Omental fat pad (tissue), 4 donors: ENCODE data around the gene CDK12. TPM values are rescaled to one million over a fixed set of nuclear protein-coding genes. Genes with fewer than 3 reads are reported as not detected.
"Not testable (repeated sequence)": the region's sequence is repeated elsewhere in the genome, so short reads cannot be mapped to it uniquely, and the experiment has no call there.

Source experiments
- ATAC-seq: fragments of 150-250 bp; one replicate; pipeline ENCODE4 v1.9.1; 2016; ENCODE audit warnings: mild to moderate bottlenecking, moderate library complexity; ENCODE audit not compliant: low FRiP score
- DNase-seq: peaks from one replicate; pipeline ENCODE4 v3.0.0-alpha.2; 2019; ENCODE audit warnings: low spot score
- total RNA-seq, 4 donors: library from RNA; depleted of rRNA; stranded (reverse); fragments of >200 nt; gene quantifications; one replicate each; pipeline ENCODE4 v1.1.0, GENCODE V29; 2016
- TF ChIP-seq, protein P1 (sequence below), 3 donors: fragments of 450-650 bp; IDR thresholded peaks; one replicate each; pipeline ENCODE4 v1.5.1; 2016 to 2017; ENCODE audit warnings: antibody characterized with exemption in 3 of 3, mild to moderate bottlenecking in 3 of 3, moderate library complexity in 2 of 3

Gene CDK12
- total RNA-seq, 4 donors from 2014 or later = 25.7 to 49.2 (median 38.1) TPM

DNA sequence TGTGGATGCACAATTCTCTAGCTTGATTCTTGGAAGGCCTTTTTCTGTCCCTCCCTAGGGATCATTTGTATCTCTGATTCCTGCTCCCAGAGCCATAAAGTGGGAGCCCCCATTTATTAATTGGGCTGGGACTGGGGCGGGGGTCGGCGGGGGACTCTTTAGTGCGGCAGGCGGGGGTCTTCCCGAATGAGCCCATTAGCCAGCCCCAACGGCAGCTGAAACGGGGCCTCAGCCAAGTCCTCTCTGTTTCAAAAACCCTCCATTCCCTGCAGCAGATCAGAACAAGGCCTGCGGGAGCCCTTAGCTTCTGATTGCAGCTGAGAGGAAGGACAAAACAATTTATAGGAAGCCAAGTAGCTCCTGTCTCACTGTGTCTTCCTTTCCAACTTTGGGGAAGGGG lies 79.3 kb downstream of the CDK12 start:
- ATAC-seq (no peak), DNase-seq (no peak)
- TF ChIP-seq, protein P1, sequence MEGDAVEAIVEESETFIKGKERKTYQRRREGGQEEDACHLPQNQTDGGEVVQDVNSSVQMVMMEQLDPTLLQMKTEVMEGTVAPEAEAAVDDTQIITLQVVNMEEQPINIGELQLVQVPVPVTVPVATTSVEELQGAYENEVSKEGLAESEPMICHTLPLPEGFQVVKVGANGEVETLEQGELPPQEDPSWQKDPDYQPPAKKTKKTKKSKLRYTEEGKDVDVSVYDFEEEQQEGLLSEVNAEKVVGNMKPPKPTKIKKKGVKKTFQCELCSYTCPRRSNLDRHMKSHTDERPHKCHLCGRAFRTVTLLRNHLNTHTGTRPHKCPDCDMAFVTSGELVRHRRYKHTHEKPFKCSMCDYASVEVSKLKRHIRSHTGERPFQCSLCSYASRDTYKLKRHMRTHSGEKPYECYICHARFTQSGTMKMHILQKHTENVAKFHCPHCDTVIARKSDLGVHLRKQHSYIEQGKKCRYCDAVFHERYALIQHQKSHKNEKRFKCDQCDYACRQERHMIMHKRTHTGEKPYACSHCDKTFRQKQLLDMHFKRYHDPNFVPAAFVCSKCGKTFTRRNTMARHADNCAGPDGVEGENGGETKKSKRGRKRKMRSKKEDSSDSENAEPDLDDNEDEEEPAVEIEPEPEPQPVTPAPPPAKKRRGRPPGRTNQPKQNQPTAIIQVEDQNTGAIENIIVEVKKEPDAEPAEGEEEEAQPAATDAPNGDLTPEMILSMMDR (IDR thresholded peaks at IDR 0.05) = no peak

DNA sequence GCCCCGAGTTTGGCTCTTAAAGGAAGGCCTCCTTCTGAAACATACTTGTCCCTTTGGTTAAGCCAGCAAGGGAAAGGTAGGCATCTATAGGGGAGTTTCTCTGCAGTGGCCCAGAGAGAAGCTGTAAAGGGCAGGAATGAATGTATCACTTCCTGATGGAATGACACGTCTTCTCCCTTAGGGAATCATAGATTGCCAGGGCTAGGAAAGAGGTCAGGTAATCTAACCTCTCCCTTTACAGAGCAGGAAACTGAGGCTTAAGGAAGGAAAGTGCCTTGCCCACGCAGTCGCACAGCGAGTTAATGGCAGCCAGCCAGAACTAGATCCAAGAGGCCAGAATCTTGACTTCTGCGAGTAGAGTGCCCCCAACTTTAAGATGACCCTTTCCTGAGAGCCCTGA lies 80.4 kb downstream of the CDK12 start:
- TF ChIP-seq, protein P1 (IDR thresholded peaks at IDR 0.05) = no peak
- ATAC-seq (no peak), DNase-seq (no peak)

DNA sequence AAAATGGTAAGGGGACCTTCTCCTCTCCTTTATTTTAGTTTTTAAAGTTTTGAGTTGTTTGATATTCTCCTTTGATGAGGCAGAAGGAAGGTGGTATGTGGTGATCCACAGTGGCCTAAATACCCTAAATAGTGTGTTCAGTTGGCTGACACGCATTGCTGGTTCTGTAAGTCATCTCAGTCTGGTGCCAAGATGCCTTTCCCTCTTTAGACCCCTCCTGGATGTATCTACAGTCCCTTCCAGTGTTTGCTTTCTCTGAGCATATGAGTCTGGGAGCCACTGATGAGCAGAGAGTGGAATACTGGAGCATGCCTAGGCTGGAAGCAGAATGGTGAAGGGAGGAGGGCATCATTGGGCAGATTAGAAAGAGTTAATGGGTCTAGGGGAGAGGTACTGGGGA lies 81.9 kb downstream of the CDK12 start:
- DNase-seq (no peak), ATAC-seq (no peak)
- TF ChIP-seq, protein P1 (IDR thresholded peaks at IDR 0.05) = no peak

DNA sequence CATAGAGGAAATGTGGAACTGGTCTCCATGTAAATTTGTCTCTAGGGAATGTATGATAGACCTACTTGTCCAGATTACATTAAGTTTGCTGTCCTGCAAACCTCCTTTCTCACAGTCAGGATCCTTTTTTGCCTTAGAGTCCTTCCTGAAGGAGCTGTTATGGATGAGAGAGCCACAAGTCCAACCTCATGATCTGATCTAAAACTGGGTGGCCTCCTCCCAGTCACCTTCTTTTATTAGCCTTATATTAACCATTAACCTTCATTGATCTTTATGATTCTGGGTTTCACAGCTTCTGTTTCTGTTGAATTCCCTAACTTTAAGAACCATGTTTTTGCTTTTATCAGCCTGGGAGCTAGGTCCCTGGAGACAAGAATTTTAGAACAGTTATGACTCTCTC lies 82.4 kb downstream of the CDK12 start:
- TF ChIP-seq, protein P1 (IDR thresholded peaks at IDR 0.05) = no peak
- no peak for ATAC-seq
- DNase-seq = no peak

DNA sequence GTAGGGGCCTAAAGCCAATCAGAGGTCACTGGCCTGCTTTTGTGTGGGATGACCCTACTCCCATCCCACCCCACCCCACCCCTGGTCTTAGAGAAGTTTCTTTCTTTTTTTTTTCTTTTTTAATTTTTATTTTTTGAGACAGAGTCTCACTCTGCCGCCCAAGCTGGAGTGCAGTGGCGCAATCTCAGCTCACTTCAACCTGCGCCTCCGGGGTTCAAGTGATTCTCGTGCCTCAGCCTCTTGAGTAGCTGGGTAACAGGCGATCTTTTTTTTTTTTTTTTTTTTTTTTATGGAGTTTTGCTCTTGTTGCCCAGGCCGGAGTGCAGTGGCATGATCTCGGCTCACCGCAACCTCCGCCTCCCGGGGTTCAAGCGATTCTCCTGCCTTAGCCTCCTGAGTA lies 83.1 kb downstream of the CDK12 start:
- not testable (repeated sequence) for DNase-seq, ATAC-seq

DNA sequence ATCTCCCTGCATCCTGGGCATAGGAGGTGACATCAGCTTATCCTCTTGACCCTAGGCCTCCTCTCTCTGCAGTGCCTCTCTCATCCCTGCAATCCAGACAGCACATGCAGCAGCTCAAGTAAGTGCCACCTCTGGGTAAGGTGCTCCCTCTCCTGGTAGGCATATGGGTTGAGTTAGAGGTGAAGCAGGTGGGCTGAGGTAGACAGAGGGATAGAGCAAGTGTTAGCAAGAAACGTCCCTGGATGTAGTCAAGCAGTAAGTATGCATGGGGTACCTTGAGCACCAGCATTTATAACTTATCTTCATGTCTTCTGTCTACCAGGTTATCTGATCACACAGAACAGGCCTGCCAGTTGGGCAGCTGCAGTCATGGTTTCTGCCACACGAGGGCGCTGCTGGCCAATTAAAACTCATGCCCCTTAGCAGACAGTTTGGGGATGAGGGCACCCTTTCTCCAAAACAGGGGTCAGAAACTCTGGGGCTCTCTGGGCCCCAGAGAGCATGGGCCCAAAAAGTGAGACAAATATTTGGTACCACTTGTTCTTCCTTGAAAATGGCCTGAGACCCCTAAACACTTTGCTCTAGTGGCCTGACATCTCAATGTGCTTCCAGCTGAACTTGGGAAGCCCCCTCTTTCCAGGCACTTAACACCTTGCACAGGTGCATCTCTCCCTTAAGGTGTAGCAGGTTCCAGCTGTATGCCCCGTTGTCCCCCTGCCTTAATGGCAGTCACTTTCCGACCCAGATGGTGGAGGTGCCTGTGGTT lies 86.6 kb downstream of the CDK12 start:
- DNase-seq = peak; percentile 91
- ATAC-seq = no peak
- TF ChIP-seq, protein P1 (IDR thresholded peaks at IDR 0.05) = peak in 1 of 3 donors; percentile 56

DNA sequence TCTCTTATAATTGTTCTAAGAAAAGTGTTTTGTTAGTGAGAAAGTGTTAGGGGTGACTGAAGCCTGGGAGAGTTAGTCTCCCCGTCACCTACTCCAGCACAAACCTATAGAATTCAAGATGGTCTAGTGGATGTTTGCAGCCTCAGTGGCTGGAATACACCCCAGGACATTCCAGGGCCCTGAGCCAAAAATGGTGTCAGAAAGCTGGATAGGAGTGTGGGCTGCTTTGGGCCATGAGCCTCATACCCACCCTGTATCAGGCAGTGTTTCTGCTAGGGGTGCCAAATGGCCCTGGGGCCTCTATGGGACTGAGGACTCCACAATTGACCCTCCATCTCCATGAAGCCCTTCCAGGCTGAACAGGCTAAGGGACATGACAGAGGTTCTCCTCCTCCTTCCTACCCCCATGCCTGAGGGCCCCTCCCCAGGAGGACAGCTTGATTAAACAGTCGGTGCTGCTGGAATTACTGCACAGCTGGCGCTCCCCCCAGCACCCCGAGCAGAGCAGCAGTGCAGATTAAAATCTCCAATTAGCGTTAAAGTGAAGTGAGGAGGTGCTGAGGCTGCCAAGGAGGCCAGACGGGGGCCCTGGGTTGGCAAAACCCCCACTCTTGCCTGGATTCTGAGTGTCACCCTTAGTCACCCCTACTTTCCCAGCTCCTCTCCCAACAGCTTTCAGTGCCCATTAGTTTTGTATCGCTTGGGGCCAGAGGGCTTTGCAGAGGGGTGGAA lies 87.4 kb downstream of the CDK12 start:
- DNase-seq (no peak), ATAC-seq (no peak)
- TF ChIP-seq, protein P1 (IDR thresholded peaks at IDR 0.05) = no peak
